ENCODE measurements around the gene CUTA.

DNA sequence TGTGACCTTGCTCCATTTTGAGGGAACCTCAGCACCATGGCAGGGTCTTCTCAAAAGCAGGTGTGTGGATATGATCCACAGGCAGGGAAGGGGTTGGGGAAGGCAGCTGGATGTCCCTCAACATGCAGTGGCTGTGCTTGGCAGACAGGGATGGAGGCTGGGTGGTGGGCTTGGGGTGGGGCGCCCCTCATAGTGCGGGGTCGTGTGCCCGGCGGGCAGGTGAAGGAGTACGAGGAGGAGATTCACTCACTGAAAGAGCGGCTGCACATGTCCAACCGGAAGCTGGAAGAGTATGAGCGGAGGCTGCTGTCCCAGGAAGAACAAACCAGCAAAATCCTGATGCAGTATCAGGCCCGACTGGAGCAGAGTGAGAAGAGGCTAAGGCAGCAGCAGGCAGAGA is 28.4 kb upstream of the CUTA start:
- TF ChIP-seq RAD21 (IDR thresholded peaks at IDR 0.05; ENCODE audit: low read depth) = no peak
- no peak for TF ChIP-seq EGR1 (IDR thresholded peaks at IDR 0.05; ENCODE audit: low read depth)
- TF ChIP-seq POLR2A (IDR thresholded peaks at IDR 0.05; ENCODE audit: borderline replicate concordance, extremely low read depth, insufficient read depth, insufficient read length) = no peak
- TF ChIP-seq, protein P1, sequence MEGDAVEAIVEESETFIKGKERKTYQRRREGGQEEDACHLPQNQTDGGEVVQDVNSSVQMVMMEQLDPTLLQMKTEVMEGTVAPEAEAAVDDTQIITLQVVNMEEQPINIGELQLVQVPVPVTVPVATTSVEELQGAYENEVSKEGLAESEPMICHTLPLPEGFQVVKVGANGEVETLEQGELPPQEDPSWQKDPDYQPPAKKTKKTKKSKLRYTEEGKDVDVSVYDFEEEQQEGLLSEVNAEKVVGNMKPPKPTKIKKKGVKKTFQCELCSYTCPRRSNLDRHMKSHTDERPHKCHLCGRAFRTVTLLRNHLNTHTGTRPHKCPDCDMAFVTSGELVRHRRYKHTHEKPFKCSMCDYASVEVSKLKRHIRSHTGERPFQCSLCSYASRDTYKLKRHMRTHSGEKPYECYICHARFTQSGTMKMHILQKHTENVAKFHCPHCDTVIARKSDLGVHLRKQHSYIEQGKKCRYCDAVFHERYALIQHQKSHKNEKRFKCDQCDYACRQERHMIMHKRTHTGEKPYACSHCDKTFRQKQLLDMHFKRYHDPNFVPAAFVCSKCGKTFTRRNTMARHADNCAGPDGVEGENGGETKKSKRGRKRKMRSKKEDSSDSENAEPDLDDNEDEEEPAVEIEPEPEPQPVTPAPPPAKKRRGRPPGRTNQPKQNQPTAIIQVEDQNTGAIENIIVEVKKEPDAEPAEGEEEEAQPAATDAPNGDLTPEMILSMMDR (IDR thresholded peaks at IDR 0.05 in 2 of 3, conservative IDR thresholded peaks at IDR 0.05 in 1 of 3; ENCODE audit: borderline replicate concordance in 1 of 3, insufficient read depth in 1 of 3, low read depth in 2 of 3, low read length in 2 of 3) = no peak
